Lower lobe of right lung (tissue), 2 donors: ENCODE measurements around the gene NRDC. TPM values are rescaled to one million over a fixed set of nuclear protein-coding genes. Genes with fewer than 3 reads are reported as not detected.

Experiments
- ATAC-seq, 2 donors: fragments of 200-7000 bp; cut with Tn5 transposase; one replicate each; pipeline ENCODE4 v1.9.1; 2020 to 2022; ENCODE audit warnings: mild to moderate bottlenecking in 2 of 2, moderate library complexity in 2 of 2
- DNase-seq: peaks from one replicate; pipeline ENCODE4 v3.0.0-alpha.2; 2020
- H3K27ac ChIP-seq: fragments of 200-600 bp; one replicate; pipeline ENCODE4 v1.8.0; 2022
- H3K27me3 ChIP-seq: fragments of 200-600 bp; one replicate; pipeline ENCODE4 v1.8.0; 2022; ENCODE audit warnings: low read depth
- H3K36me3 ChIP-seq: fragments of 200-600 bp; one replicate; pipeline ENCODE4 v1.8.0; 2022; ENCODE audit warnings: mild to moderate bottlenecking
- H3K4me1 ChIP-seq: fragments of 200-600 bp; one replicate; pipeline ENCODE4 v1.8.0; 2022
- H3K4me3 ChIP-seq: fragments of 200-600 bp; one replicate; pipeline ENCODE4 v1.8.0; 2022; ENCODE audit warnings: mild to moderate bottlenecking
- H3K9me3 ChIP-seq: fragments of 200-600 bp; one replicate; pipeline ENCODE4 v1.8.0; 2022
- intact Hi-C: fragments of 100-400 bp; cut with DNase I; formaldehyde crosslinking; loops from one replicate; pipeline ENCODE4 v1.11.0; 2022
- total RNA-seq: library from RNA; stranded (reverse); fragmentation: NEBNext Ultra II Directional; extraction: Animal tissue kit (Norgen Biotek cat#: 25700); gene quantifications from one replicate; pipeline ENCODE4 v1.2.1, GENCODE V29; 2021
- TF ChIP-seq, protein P1 (sequence below): fragments of 200-600 bp; IDR thresholded peaks from one replicate; pipeline ENCODE4 v1.8.0; 2022; ENCODE audit warnings: antibody characterized with exemption, mild to moderate bottlenecking
- donor health status: DM: no; HTN: yes; CAD: no; lungs with severe emphysema.

The NRDC gene
- total RNA-seq, 1 donor from 2014 or later: 115 TPM

DNA sequence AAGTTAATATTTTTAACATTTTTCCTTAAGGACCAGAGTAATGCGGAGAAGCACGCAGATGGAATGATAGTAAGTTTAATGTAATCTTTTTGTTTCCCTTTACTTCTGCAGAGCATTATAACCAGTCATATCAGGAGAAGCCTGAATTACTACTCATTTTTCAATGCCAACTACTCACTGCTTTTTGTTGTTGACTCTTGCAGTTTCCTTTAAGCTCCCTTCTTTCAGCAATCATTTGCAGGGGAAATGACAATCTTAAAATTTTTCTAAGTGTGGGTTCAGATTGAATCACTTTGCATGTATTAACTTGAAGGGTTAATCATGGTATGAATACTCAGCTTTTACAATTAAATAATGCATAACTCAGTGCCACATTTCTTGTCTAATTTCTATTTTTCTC, 122.2 kb downstream of the NRDC start:
- no peak for ATAC-seq
- no peaks in the 10 kb centered on the region for H3K4me1 ChIP-seq

DNA sequence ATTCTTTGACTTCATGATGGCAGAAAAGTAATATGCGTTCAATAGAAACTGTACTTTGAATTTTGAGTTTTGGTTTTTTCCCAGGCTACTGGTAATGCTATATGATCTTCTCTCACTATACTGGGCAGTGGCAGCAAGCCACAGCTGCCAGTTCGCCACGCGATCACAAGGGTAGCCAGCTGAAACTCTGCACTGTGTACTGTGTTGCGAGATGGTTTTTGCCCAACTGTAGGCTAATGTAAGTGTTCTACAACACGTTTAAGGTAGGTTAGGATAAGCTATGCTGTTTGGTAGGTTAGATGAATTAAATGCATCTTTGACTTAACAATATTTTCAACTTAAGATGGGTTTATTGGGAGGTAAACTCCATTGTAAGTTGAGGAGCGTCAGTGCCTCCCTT, 123.1 kb downstream of the NRDC start:
- ATAC-seq (no peak), DNase-seq (no peak)
- Histone ChIP-seq H3K27me3 (no peaks in the 10 kb centered on the region), H3K27ac (no peak overlapping the region), H3K36me3 (peaks cover 23% of the 10 kb centered on the region), H3K4me3 (no peak overlapping the region), H3K9me3 (no peaks in the 10 kb centered on the region), H3K4me1 (no peaks in the 10 kb centered on the region)
- TF ChIP-seq, protein P1, sequence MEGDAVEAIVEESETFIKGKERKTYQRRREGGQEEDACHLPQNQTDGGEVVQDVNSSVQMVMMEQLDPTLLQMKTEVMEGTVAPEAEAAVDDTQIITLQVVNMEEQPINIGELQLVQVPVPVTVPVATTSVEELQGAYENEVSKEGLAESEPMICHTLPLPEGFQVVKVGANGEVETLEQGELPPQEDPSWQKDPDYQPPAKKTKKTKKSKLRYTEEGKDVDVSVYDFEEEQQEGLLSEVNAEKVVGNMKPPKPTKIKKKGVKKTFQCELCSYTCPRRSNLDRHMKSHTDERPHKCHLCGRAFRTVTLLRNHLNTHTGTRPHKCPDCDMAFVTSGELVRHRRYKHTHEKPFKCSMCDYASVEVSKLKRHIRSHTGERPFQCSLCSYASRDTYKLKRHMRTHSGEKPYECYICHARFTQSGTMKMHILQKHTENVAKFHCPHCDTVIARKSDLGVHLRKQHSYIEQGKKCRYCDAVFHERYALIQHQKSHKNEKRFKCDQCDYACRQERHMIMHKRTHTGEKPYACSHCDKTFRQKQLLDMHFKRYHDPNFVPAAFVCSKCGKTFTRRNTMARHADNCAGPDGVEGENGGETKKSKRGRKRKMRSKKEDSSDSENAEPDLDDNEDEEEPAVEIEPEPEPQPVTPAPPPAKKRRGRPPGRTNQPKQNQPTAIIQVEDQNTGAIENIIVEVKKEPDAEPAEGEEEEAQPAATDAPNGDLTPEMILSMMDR: no peak
- intact Hi-C loops: no loop called here

More for the DNA sequence above, 122.2 kb downstream of the NRDC start:
- Histone ChIP-seq H3K27me3 (no peaks in the 10 kb centered on the region), H3K27ac (no peak overlapping the region), H3K4me3 (no peak overlapping the region), H3K36me3 (peaks cover 23% of the 10 kb centered on the region), H3K9me3 (no peaks in the 10 kb centered on the region)
- TF ChIP-seq, protein P1: no peak
- intact Hi-C loops: no loop called here
- DNase-seq: no peak

DNA sequence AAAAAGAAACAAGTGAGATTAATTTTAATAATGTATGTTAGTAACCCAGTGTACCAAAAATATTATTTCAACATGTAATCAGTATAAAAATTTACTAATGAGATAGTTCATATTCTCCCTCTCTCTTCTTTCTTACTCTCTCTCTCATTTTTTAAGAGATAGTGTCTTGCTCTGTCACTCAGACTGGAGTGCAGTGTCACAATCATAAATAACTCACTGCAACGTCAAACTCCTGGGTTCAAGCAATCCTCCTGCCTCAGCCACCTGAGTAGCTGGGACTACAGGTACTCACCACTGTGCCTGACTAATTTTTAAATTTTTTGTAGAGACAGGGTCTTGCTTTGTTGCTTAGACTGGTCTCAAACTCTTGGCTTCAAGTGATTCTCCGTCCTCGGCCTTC, 123.9 kb downstream of the NRDC start:
- intact Hi-C loops: no loop called here
- Histone ChIP-seq H3K27me3 (no peaks in the 10 kb centered on the region), H3K27ac (no peak overlapping the region), H3K9me3 (no peaks in the 10 kb centered on the region), H3K4me1 (no peaks in the 10 kb centered on the region), H3K36me3 (peaks cover 24% of the 10 kb centered on the region), H3K4me3 (no peak overlapping the region)
- DNase-seq: no peak
- no peak for ATAC-seq
- TF ChIP-seq, protein P1: no peak

DNA sequence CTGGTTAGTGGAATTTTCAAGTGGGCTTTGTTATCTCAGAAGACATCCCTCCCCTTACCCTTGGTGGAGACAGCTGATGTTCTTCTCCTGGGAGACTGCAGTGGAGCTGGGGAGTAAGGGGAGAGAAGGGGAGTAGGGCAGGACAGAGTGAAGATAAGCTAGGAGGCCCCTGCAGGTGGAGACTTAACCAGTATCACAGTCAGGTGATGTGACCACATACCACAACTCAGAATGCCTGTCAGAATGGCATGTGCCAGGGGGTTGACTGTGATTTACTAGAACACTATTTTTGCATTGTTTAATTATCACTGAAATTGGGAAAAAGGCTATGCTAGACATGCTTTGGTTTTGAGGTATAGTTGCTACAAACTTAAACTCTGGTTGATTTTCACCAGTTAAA, 124.6 kb downstream of the NRDC start:
- Histone ChIP-seq H3K4me1 (no peaks in the 10 kb centered on the region), H3K4me3 (no peak overlapping the region), H3K36me3 (peaks cover 31% of the 10 kb centered on the region), H3K27ac (no peak overlapping the region), H3K9me3 (no peaks in the 10 kb centered on the region), H3K27me3 (no peaks in the 10 kb centered on the region)
- intact Hi-C loops: no loop called here
- TF ChIP-seq, protein P1: no peak
- DNase-seq (no peak), ATAC-seq (no peak)

DNA sequence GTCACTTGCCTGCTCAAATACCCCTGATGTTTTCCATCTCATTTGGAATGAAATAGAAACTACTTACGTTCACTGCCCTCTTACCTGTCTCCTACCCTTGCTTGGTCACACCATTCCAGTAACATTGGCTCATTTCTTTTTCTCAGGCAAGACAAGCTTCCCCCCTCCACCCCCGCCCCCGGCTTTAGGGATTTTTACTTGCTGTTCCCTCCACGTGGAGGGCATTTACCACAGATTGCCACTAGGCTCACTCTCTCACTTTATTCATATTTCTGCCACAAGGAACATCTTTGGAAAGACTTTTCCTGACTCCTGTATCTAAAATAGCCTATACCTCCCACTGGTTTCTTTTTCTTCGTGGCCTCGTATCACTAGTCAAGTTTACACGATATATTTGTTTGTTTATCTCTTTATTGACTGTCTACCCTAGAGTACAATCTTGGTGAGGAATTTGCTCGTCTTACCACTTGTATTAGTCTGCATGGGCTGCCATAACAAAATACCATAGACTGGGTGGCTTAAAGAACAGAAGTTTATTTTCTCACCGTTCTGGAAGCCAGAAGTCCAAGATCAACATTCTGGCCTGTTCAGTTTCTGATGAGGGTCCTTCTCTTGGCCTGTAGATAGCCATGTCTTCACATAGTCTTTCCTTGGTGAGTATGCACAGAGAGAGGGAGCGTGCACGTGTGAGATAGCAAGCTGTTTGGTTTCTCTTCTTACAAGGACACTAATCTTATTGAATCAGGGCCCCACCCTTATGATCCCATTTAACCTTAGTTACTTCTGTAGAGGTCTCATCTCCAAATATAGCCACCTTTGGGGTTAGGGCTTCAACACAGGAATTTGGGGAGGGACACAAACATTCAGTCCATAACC, 126.2 kb downstream of the NRDC start:
- no peak overlapping the region for H3K27ac ChIP-seq
- no peak overlapping the region for H3K4me3 ChIP-seq
- H3K4me1 ChIP-seq: no peaks in the 10 kb centered on the region
- DNase-seq: no peak
- H3K27me3 ChIP-seq: no peaks in the 10 kb centered on the region
- TF ChIP-seq, protein P1: no peak
- H3K36me3 ChIP-seq: peaks cover 43% of the 10 kb centered on the region
- intact Hi-C loops: no loop called here
- H3K9me3 ChIP-seq: no peaks in the 10 kb centered on the region
- no peak for ATAC-seq
